DMS 273 (cell line): Measurements from ENCODE around the gene XPO1.
"Not testable (repeated sequence)": the region's sequence is repeated elsewhere in the genome, so short reads cannot be mapped to it uniquely, and the experiment has no call there.

Experiments
- DNase-seq: peaks from one replicate; lab custom pipeline; 2025; ENCODE audit not compliant: unreplicated experiment; lab: John Stamatoyannopoulos, UW

Gene XPO1

GRCh38 chr2:61470122-61470951, 67.8 kb downstream of the XPO1 start:
- peak; percentile 93 for DNase-seq

- DNase-seq: peak; percentile 42
Observed at GRCh38 chr2:61469424-61470121, 68.6 kb downstream of the XPO1 start.

- DNase-seq: not testable (repeated sequence)
Observed at GRCh38 chr2:61468231-61468630, 69.9 kb downstream of the XPO1 start.

GRCh38 chr2:61465045-61465444, 73.1 kb downstream of the XPO1 start:
- DNase-seq: no peak

- DNase-seq: no peak
Observed at GRCh38 chr2:61463769-61464475, 74.2 kb downstream of the XPO1 start.

GRCh38 chr2:61461404-61461803, 76.8 kb downstream of the XPO1 start:
- no peak for DNase-seq

- DNase-seq: no peak
Observed at GRCh38 chr2:61460163-61460562, 78.0 kb downstream of the XPO1 start.

GRCh38 chr2:61456746-61457420, 81.3 kb downstream of the XPO1 start:
- DNase-seq: no peak

GRCh38 chr2:61456070-61456745, 81.9 kb downstream of the XPO1 start:
- no peak for DNase-seq

- DNase-seq: not testable (repeated sequence)
Observed at GRCh38 chr2:61454972-61455371, 83.2 kb downstream of the XPO1 start.

- DNase-seq: no peak
Observed at GRCh38 chr2:61454383-61454782, 83.8 kb downstream of the XPO1 start.

- no peak for DNase-seq
Observed at GRCh38 chr2:61452392-61452791, 85.8 kb downstream of the XPO1 start.

GRCh38 chr2:61451178-61451577, 87.0 kb downstream of the XPO1 start:
- DNase-seq: no peak

GRCh38 chr2:61450144-61450543, 88.0 kb downstream of the XPO1 start:
- no peak for DNase-seq

GRCh38 chr2:61448229-61448628, 89.9 kb downstream of the XPO1 start:
- no peak for DNase-seq

GRCh38 chr2:61446971-61447370, 91.2 kb downstream of the XPO1 start:
- DNase-seq: not testable (repeated sequence)

- DNase-seq: no peak
Observed at GRCh38 chr2:61443342-61444041, 94.7 kb downstream of the XPO1 start.

GRCh38 chr2:61439241-61440002, 98.7 kb downstream of the XPO1 start:
- no peak for DNase-seq

- no peak for DNase-seq
Observed at GRCh38 chr2:61438670-61439069, 99.5 kb downstream of the XPO1 start.
